IMR-90 (cell line): ENCODE measurements around the gene PSAP.

Experiments used
- CHD1 ChIP-seq: IDR thresholded peaks from 2 replicates; pipeline ENCODE4 v1.6.1; 2012; ENCODE audit warnings: low read depth, low read length, improper control_type of control experiment
- CTCF ChIP-seq: conservative IDR thresholded peaks from 2 replicates; pipeline ENCODE4 v1.5.1; 2012; ENCODE audit warnings: mild to moderate bottlenecking, low read depth, low read length, improper control_type of control experiment
- FOS ChIP-seq: fragments of 150-350 bp; IDR thresholded peaks from 2 replicates; pipeline ENCODE4 v1.6.1; 2016; ENCODE audit warnings: low read depth, low read length
- NFE2L2 ChIP-seq: fragments of 150-350 bp; IDR thresholded peaks from 2 replicates; pipeline ENCODE4 v1.6.1; 2016; ENCODE audit warnings: low read depth, mild to moderate bottlenecking, low read length
- POLR2A ChIP-seq: IDR thresholded peaks from 2 replicates; pipeline ENCODE4 v1.6.1; 2012; ENCODE audit warnings: mild to moderate bottlenecking, low read depth, low read length

GRCh38 chr10:71846816-71847215, 4.2 kb downstream of the PSAP start:
- TF ChIP-seq CTCF = no peak
- no peak for TF ChIP-seq NFE2L2
- no peak for TF ChIP-seq POLR2A
- TF ChIP-seq FOS = no peak
- no peak for TF ChIP-seq CHD1
